KMS-11 (cell line): ENCODE data around the gene SLC17A2.

Experiments used
- H2AFZ ChIP-seq: fragments of 200-600 bp; sonication (generic); 2 replicates; pipeline ENCODE4 v1.6.1; 2016; ENCODE audit warnings: antibody characterized with exemption, mixed run types, low read depth
- H3K27ac ChIP-seq: fragments of 200-600 bp; sonication (generic); 2 replicates; pipeline ENCODE4 v1.6.1; 2016; ENCODE audit warnings: mild to moderate bottlenecking, mixed run types
- H3K27me3 ChIP-seq: fragments of 200-600 bp; sonication (generic); 2 replicates; pipeline ENCODE4 v1.6.1; 2017; ENCODE audit warnings: mild to moderate bottlenecking, low read depth, mixed run types, moderate library complexity; ENCODE audit not compliant: insufficient read depth
- H3K36me3 ChIP-seq: fragments of 200-600 bp; sonication (generic); 2 replicates; pipeline ENCODE4 v1.6.1; 2017; ENCODE audit warnings: mild to moderate bottlenecking, mixed run types; ENCODE audit not compliant: insufficient read depth
- H3K4me1 ChIP-seq: fragments of 200-600 bp; sonication (generic); 2 replicates; pipeline ENCODE4 v1.6.1; 2016; ENCODE audit warnings: mild to moderate bottlenecking, low read depth, mixed run types; ENCODE audit not compliant: poor library complexity, severe bottlenecking
- H3K4me2 ChIP-seq: fragments of 200-600 bp; sonication (generic); 2 replicates; pipeline ENCODE4 v1.7.0; 2016; ENCODE audit warnings: mild to moderate bottlenecking, mixed run types
- H3K4me3 ChIP-seq: fragments of 200-600 bp; sonication (generic); IDR thresholded peaks from 2 replicates; pipeline ENCODE4 v1.6.1; 2017; ENCODE audit warnings: low read depth, low read length, mixed read lengths; ENCODE audit not compliant: insufficient read depth
- H3K79me2 ChIP-seq: fragments of 200-600 bp; sonication (generic); 2 replicates; pipeline ENCODE4 v1.6.1; 2016; ENCODE audit warnings: low read depth, mixed run types; ENCODE audit not compliant: insufficient read depth
- H3K9ac ChIP-seq: fragments of 200-600 bp; sonication (generic); 2 replicates; pipeline ENCODE4 v1.6.1; 2016; ENCODE audit warnings: mild to moderate bottlenecking, mixed run types
- H4K20me1 ChIP-seq: fragments of 200-600 bp; sonication (generic); 2 replicates; pipeline ENCODE4 v1.6.1; 2016; ENCODE audit warnings: mild to moderate bottlenecking, mixed run types; ENCODE audit not compliant: insufficient read depth
- CTCF ChIP-seq: fragments of 200-600 bp; sonication (generic); conservative IDR thresholded peaks from 2 replicates; pipeline ENCODE4 v1.6.1; 2017; ENCODE audit warnings: low read depth, mild to moderate bottlenecking, antibody characterized with exemption, low read length, moderate library complexity, mixed read lengths

Gene SLC17A2

GRCh38 chr6:25882051-25882496 is 48.4 kb downstream of the SLC17A2 start:
- no peaks in the 10 kb centered on the region for H3K79me2 ChIP-seq
- H3K27me3 ChIP-seq = no peaks in the 10 kb centered on the region
- peak overlapping the region; percentile 18; the same call in 1 of the 2 replicates for H3K9ac ChIP-seq
- H4K20me1 ChIP-seq = no peaks in the 10 kb centered on the region
- no peak overlapping the region for H3K4me2 ChIP-seq
- H2AFZ ChIP-seq = peak overlapping the region; percentile 54; the same call in 1 of the 2 replicates
- no peaks in the 10 kb centered on the region for H3K4me1 ChIP-seq
- TF ChIP-seq CTCF = peak; percentile 38; the same call in 1 of the 2 replicates
- no peaks in the 10 kb centered on the region; the same call in 1 of the 2 replicates for H3K36me3 ChIP-seq
- H3K4me3 ChIP-seq = no peak overlapping the region
- H3K27ac ChIP-seq = no peak overlapping the region

DNA sequence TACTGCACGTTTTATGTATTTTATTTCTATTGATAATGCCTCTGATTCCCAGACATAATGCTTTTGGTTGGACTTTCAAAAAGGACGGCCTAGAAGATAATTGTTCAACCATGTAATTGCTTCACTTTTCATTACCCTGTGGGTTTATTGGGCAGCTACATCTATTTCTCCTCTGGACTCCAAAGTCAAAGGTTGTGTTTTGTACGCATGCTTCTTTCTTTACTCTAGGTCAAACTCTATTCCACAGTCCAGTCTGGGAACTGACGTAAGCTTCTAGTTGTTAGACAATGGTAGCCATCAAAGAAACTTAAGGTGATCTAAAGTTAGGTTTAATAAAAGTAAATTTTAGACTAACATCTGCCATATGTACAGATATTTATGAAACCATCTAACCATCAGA is 49.9 kb downstream of the SLC17A2 start:
- H3K27ac ChIP-seq = no peak overlapping the region
- no peak for TF ChIP-seq CTCF
- H3K4me1 ChIP-seq = no peaks in the 10 kb centered on the region
- H3K9ac ChIP-seq = no peak overlapping the region
- H2AFZ ChIP-seq = no peak overlapping the region
- no peaks in the 10 kb centered on the region for H4K20me1 ChIP-seq
- no peaks in the 10 kb centered on the region; the same call in 1 of the 2 replicates for H3K36me3 ChIP-seq
- H3K79me2 ChIP-seq = no peaks in the 10 kb centered on the region
- H3K4me3 ChIP-seq = no peak overlapping the region
- no peaks in the 10 kb centered on the region for H3K27me3 ChIP-seq
- no peak overlapping the region for H3K4me2 ChIP-seq

DNA sequence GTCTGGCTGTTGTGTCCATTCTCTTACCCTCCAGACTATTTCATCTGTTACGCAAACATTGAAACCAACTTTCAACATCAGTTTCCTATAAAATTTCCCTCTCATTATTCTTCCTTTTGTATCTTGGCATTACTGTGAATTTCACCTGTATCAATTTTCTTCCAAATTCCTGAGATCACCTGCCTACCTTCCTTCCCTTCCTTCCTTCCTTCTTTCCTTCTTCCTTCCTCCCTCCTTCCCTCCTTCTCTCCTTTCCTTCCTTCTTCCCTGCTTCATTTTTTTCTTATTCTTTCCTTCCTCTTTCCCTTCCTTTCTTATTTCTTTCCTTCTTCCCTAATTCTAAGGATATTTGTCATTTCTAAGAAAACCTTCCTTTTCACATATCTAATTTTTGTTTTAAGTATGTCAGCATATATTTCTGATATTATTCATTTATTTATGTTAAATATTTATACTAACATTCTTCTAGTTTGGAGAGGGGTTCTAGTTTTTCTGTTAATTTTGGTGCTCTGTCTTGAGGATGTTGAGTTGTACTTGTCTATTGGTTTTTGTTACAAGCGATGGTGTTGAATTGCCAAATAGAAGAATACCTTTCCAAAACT is 51.7 kb downstream of the SLC17A2 start:
- Histone ChIP-seq H2AFZ (no peak overlapping the region), H3K4me3 (no peak overlapping the region), H3K36me3 (no peaks in the 10 kb centered on the region; the same call in 1 of the 2 replicates), H4K20me1 (no peaks in the 10 kb centered on the region), H3K9ac (no peak overlapping the region), H3K4me2 (no peak overlapping the region), H3K27me3 (no peaks in the 10 kb centered on the region), H3K79me2 (no peaks in the 10 kb centered on the region), H3K27ac (no peak overlapping the region), H3K4me1 (no peaks in the 10 kb centered on the region)
- TF ChIP-seq CTCF = no peak

DNA sequence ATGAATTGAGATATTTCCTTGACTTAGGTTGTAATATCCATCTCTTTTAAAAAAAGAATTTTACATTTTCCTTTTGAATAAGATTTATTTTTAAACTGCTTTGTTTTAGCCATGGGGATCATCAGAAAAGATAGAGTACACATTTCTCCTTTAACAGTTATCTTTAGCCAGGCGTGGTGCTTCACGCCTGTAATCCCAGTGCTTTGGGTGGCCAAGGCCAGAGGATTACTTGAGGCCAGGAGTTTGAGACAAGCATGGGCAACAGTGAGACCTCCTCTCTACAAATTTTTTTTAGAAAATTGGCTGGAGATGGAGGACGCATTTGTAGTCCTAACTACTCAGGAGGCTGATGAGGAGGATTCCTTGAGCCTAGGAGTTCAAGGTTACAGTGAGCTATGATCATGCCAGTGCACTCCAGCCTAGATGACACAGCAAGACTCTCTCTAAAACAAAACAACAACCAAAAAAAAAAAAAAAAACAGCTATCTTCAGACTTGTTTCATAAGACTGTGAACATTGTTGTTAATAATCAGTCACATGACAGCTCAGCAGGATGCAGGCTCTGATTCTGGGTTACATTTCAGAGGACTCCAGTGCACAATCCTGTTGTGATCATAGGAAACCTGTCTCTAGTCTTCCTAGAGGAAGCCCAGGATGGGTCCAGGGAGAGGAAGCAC is 54.4 kb downstream of the SLC17A2 start:
- H3K27me3 ChIP-seq = no peaks in the 10 kb centered on the region
- H3K79me2 ChIP-seq = no peaks in the 10 kb centered on the region
- TF ChIP-seq CTCF = no peak
- H3K4me1 ChIP-seq = no peaks in the 10 kb centered on the region
- H3K27ac ChIP-seq = no peak overlapping the region
- no peak overlapping the region for H3K4me3 ChIP-seq
- H3K36me3 ChIP-seq = no peaks in the 10 kb centered on the region; the same call in 1 of the 2 replicates
- no peak overlapping the region for H3K9ac ChIP-seq
- no peak overlapping the region for H2AFZ ChIP-seq
- no peak overlapping the region for H3K4me2 ChIP-seq
- H4K20me1 ChIP-seq = no peaks in the 10 kb centered on the region
